ENCODE measurements around the gene ETDA.

ETDA gene

GRCh38 chrX:135295238-135295943, 43.5 kb downstream of the ETDA start:
- TF ChIP-seq REST (IDR thresholded peaks at IDR 0.05; ENCODE audit: insufficient read depth in 1 of 2, low read depth in 2 of 2, low read length in 2 of 2) (no peak), SIN3A (IDR thresholded peaks at IDR 0.05; ENCODE audit: borderline replicate concordance, insufficient read depth, low read length) (no peak), POLR2AphosphoS5 (IDR thresholded peaks at IDR 0.05; ENCODE audit: low read depth, low read length) (no peak), TAF1 (IDR thresholded peaks at IDR 0.05; ENCODE audit: borderline replicate concordance, insufficient read depth, low read length) (no peak), FOXP2 (optimal IDR thresholded peaks at IDR 0.05; ENCODE audit: borderline replicate concordance, extremely low read depth, extremely low read length, insufficient read depth) (no peak)

- TF ChIP-seq TAF1 (IDR thresholded peaks at IDR 0.05; ENCODE audit: borderline replicate concordance, insufficient read depth, low read length) (no peak), SIN3A (IDR thresholded peaks at IDR 0.05; ENCODE audit: borderline replicate concordance, insufficient read depth, low read length) (no peak), FOXP2 (optimal IDR thresholded peaks at IDR 0.05; ENCODE audit: borderline replicate concordance, extremely low read depth, extremely low read length, insufficient read depth) (no peak), REST (IDR thresholded peaks at IDR 0.05; ENCODE audit: insufficient read depth in 1 of 2, low read depth in 2 of 2, low read length in 2 of 2) (no peak), POLR2AphosphoS5 (IDR thresholded peaks at IDR 0.05; ENCODE audit: low read depth, low read length) (no peak)
Measured at GRCh38 chrX:135295944-135296305, 44.1 kb downstream of the ETDA start.

DNA sequence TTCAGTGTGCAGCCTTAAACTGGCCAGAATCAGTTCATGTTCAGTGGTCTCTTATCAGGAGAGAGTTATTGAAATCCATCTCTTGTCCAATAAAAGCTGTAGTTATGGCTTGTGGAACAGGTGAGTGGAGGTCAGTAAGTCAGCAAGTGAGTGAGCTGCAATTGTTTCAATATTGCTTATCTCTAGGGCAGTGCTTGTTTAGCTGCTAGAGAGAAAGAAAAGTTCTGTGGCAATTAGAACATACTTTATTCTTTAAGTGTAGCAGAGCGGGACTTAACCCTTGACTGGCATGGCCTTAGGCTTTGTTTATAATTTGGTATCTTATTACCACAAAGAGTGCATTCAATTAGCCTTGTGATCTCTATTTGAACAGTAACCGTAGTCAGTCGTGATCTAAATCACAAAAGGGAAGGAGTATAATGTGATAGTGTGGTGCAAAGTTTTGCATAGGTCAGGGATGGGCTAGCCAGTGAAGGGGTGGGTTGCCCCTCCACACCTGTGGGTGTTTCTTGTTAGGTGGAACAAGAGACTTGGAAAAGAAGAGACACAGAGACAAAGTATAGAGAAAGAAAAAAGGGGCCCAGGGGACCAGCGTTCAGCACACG, 50.5 kb downstream of the ETDA start:
- no peak for TF ChIP-seq REST (IDR thresholded peaks at IDR 0.05; ENCODE audit: insufficient read depth in 1 of 2, low read depth in 2 of 2, low read length in 2 of 2)
- TF ChIP-seq TAF1 (IDR thresholded peaks at IDR 0.05; ENCODE audit: borderline replicate concordance, insufficient read depth, low read length): no peak
- no peak for TF ChIP-seq FOXP2 (optimal IDR thresholded peaks at IDR 0.05; ENCODE audit: borderline replicate concordance, extremely low read depth, extremely low read length, insufficient read depth)
- TF ChIP-seq SIN3A (IDR thresholded peaks at IDR 0.05; ENCODE audit: borderline replicate concordance, insufficient read depth, low read length): no peak
- TF ChIP-seq POLR2AphosphoS5 (IDR thresholded peaks at IDR 0.05; ENCODE audit: low read depth, low read length): no peak

Measured in PFSK-1 (cell line).